ENCODE measurements around the gene RNF220. TPM values are rescaled to one million over a fixed set of nuclear protein-coding genes. Genes with fewer than 3 reads are reported as not detected.

RNF220 gene
- polyA plus RNA-seq, 12 donors = 36.9 to 80.5 (median 52.6) TPM; not detected in 1

GRCh38 chr1:44576456-44577150, 171.5 kb downstream of the RNF220 start:
- DNase-seq = no peak

- DNase-seq = no peak
Observed at GRCh38 chr1:44581205-44581604, 176.2 kb downstream of the RNF220 start.

- DNase-seq = no peak
Observed at GRCh38 chr1:44584167-44584566, 179.1 kb downstream of the RNF220 start.

DNA sequence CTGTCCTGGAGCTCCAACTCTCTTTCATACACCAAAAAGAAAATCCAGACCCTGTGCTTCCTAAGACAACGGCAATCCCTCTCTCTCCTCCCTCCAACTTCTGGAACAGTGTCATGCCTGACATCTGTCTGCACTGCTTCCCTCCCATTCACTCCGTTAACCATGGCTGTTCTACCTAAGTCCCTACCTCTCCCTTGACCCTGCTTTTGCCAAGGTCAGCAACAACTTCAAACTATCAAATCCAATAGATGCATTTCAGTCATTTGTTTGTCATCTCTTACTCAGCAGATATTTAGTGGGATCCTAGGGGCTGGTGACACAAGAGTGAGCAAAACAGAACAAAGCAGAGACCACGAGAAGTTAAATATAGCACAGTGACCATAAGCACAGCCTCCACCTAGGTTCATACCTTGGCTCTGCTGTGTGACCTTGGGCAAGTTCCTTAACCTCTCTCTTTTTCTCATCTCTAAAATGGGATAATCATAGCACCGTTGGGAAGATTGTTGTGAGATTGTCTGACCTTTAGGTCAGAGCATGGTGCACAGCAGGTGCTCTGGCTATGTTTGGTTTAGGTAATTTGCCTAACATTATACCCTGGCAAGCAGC, 180.4 kb downstream of the RNF220 start:
- DNase-seq = no peak

- DNase-seq = no peak
Observed at GRCh38 chr1:44587796-44588460, 182.9 kb downstream of the RNF220 start.

GRCh38 chr1:44588551-44589210, 183.6 kb downstream of the RNF220 start:
- no peak for DNase-seq

DNA sequence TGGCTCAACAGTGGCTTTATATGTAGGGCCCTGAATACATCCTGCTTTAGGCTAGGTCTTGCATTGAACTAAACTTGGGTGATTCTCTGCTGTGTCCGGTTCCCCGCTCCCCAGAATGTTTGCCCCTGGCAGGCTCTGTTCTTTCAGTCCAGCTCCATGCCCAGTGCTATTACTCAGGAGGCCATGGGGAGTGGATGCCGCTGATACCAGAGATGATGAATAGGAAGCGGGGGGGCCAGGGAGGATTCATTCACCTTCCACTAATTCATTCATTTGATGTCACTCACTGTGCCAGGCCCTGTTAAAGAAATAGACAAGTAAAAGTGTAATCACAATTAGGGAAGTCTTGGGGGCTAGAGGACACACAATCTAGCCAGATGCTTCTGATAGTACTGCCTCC, 185.4 kb downstream of the RNF220 start:
- DNase-seq = no peak

DNA sequence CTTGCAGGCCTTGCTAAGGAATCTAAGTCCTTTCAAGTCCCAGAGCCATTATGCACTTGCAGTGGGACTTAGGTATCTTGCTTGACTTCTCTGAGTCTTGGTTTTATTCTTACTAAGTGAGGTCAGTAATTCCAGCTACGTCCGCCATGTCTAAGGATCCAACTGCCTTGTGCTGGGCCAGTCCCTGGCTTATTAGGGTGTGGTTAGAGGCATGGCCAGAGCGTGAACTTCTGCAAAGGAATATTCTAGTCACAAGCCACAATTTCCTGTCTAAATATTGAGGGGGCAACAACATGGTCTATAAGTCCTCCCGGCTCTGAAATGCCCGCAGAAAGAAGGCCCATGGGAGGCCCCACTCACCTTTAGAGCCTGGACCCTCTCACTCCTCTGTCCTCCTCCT, 186.3 kb downstream of the RNF220 start:
- DNase-seq = no peak

DNA sequence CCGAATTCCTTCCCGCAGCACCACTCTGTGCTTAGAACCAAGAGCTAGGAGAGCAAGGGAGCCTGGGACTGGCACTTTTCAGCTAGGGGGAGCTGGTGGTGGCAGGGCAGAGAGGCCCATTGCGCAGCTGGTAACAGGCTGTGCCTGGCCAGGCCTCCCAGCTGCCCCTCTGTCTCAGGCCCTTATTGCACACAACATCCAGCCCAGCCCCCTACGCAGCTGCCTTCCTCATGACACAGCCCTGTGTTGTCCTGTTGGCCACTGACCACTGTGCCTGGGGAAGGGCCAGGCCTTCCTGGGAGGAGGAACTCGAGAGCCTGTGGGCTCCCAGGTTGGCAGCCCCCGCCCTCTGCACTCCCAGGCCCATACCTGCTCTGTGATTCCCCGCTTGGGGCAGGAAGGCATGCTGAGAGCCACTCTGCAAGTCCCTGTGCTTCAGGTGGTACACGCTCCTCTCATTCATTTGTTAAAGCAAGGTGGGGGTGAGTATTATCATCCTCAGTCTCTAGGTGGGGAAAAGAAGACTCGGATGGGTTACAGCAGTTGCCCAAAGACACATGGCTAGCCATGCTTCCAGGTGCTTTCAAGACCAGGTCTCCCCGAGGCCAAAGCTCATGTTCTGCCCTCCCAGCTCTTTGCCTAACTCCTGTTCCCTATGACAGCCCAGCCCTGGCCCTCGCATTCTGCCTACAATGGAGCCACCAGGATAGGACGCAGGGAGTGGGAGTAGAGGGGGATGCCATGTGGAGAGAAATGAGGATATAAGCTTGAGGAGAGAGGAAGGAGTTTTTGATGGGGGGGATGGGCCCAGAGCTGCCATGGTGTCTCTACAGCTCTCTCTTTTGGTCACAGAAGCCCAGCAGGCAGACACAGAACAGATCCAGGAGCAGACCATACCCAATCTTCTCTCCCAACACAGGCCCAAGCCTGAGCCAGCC, 187.4 kb downstream of the RNF220 start:
- no peak for DNase-seq

- no peak for DNase-seq
Observed at GRCh38 chr1:44594353-44594752, 189.3 kb downstream of the RNF220 start.

DNA sequence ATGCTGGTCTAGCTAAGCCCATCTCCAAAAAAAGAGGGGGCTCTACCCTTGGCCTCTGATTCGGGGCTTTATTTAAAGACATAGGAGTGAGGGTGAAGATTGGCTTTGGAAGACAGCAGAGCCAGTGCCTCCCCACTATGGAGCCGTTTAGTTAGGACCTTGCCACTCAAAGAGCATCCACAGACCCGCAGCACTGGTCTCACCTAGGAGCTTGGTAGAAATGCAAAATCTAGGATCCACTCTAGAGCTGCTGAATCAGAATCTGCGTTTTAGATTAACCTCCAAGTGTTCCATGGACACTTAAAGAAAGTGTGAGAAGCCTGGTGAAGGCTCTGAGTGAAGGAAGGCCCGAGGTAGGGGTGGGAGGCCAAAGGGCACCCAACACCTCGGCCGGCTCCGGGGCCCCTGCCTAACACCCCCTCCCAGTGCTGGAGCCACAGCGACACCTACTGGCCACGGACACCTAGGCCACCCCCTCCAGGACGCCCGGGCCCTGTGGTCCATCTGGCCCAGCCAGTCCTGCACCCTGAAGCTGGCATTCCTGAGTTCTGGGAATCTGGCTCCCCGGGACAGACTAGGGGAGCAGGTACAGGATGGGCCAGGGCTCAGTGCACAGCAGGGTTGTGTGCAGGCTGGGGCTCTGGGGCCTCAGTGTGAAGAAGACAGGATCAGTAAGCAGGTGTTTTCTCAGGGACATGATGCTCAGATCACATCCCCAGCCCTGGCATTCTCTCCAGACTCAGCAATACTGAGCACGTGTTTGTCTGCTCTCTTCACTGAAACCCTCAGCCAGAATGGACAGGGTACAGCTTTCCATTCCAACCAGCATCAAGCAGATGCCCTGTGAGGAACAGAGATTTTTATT, 190.0 kb downstream of the RNF220 start:
- DNase-seq = peak; percentile 62

DNA sequence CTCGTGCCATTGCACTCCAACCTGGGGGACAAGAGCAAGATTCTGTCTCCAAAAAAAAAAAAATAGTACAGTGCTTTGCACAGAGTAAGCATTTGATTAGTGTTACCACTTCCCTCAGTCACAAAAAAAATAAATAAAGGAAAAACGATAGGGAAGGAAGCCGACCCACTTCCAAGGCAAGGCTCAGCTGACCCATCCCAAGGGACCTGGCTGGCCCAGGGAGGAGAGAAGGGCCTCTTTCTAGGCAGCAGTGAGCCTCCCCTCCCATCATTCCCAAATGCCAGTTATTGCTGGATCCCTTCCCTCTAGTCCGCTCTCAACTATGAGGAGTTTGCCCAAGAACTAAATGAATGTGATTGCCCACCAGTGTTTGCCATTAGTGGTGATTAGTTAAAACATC, 191.5 kb downstream of the RNF220 start:
- DNase-seq = no peak

DNA sequence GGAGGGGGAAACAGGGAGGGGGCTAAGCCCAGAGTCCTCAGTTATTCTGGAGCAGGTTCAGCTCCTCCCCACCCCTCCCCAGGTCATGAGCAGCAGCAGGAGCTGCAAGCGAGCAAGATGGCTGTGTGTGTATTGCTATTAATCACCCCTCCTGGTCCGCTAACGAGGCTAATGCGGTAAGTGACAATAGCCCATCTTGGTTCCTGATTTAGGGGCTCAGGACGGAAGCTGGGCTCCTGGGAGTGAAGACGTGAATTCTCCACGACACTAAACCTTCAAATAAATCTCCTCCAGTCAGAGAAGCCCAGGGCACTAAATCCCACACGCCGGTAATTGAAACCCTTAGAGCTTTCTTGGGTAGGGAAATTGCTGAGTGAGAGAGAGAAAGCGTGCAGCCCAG, 193.1 kb downstream of the RNF220 start:
- no peak for DNase-seq

DNA sequence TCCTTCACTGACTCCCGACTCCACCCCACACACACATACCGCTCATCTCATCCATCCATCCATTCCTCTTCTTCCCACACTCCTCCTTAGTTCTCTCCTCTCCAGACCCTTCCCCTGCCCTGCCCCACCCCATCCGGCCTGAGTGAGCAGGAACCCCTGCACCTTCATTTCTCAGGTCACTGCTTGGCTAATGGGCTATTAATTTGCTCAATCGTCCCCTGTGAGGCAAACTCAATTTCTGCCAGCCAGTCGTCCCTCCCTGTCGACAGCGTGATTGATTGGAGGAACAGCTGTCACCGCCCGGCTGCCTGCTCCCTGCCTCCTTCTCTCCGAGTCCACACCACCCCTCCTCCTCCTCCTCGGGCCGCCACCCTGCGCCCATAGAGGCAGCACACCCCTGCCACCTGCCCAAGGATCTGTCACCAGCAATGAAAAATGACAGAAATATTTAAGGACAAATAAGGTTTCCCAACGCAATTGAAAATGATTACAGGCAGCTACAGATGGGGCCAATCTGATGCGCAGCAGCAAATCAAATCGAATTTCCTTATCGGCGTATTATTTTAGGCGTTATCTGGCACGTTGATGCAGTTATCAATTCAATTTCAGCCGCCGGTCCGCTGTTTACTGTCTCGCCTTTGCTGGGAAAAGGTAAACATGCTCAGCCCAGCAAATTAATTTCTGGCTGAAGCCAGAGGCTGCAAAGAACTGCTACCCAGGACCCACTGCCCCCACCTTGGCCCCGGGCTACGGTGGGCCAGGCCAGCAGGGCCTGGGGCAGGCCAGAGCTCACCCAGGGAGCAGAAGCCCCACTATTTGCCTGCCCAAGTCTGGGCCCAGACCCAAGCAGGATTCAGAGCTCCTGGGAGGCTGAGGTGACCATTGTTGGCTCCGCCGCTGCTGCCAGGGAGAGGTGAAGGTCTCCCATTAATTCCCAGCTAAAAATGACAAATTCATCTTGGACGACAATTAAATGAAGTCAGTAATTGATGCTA, 197.9 kb downstream of the RNF220 start:
- no peak for DNase-seq

GRCh38 chr1:44603718-44604117, 198.7 kb downstream of the RNF220 start:
- DNase-seq = no peak

DNA sequence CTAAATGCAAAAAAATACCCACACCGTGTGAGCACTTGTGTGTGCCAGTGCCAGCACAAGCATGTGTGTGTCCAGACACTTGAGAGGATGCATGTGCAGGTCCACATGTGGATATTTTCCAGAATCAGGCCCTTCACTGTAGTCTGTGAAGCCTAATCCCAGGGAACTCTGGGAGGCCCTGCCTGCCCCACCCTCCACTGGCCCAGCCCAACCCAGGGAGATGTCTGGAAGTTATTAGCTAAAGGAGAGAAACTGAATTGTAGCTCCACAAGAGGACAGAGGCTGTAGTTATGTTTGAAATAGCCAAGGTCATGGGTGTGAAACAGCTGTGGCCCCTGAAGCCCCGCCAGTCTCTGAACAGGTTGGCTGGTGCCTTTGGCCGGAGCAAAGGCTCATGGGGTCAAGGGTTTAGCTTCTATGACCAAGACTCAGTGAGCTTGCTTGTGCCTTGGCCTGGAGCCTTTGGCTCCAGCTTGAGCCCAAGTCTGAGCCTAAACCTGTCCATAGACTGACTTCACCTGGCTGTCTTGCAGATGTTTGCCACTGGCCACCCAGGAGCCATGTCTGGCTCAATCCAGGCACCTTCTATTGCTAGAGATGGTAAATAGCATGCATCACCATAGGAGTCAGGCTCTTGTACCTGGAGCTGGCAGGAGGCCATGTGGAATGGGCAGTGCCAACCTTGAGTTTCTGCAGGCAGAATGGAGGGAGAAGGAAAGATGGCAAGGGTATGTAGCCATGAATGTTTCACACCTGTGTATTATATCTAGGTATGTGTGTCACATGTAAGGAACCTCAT, 199.3 kb downstream of the RNF220 start:
- DNase-seq = no peak

DNA sequence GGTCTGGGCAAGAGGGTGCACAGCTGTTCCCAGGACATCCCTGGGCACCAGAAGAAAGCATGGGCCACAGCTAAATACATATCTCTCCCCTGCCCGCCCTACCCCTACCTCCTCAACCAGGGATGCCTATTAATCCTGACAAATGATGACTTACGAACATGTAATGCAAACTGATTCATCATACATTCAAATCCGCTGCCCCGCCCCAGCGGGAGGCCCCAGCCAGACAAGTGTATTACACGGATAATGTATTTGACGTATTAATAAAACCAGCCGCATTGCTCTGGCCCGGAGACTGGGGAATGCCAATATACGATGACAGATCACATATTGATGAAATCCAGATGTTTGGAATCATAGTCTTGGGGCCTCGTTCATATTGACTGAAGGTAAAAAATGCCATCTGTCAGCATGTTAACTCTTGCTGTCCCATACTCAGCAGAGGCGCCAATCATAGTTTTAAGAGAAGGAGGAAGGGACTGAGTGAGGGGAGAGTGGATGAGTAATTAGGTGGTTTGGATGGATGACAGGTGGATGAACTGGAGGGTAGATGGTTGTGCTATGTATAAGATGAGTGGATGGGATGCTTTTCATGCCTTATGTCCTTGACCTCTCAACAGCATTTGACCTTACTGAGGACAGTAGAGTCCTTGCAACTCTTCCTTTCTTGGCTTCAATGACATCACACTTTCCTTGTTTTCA, 201.0 kb downstream of the RNF220 start:
- DNase-seq = no peak
